WTC11 (cell line): ENCODE data around the gene UBR4. TPM values are rescaled to one million over a fixed set of nuclear protein-coding genes. Genes with fewer than 3 reads are reported as not detected.

Source experiments
- ATAC-seq: fragments of 200-7000 bp; cut with Tn5 transposase; 2 replicates; pipeline ENCODE4 v1.10.0; 2021; ENCODE audit warnings: mild to moderate bottlenecking, moderate library complexity
- CTCF ChIA-PET: fragments of 300-600 bp; sonication (Branson Sonifier 250); formaldehyde crosslinking; loops from one replicate; lab custom pipeline; 2021; ENCODE audit warnings: antibody characterized with exemption; lab: Charles Lee
- POLR2A ChIA-PET: fragments of 350-600 bp; sonication (Branson Sonifier 250); formaldehyde crosslinking; loops from one replicate; lab custom pipeline; 2021; ENCODE audit warnings: antibody characterized with exemption; lab: Charles Lee
- DNase-seq: peaks from one replicate; pipeline ENCODE4 v3.0.0; 2021; ENCODE audit warnings: low spot score
- H3K27ac Mint-ChIP-seq: 2 replicates; pipeline ENCODE4 v1.8.0; 2021; ENCODE audit warnings: mixed read lengths
- H3K27me3 Mint-ChIP-seq: 2 replicates; pipeline ENCODE4 v1.8.0; 2021; ENCODE audit warnings: low read depth, mild to moderate bottlenecking, moderate library complexity, mixed read lengths
- H3K36me3 Mint-ChIP-seq: 2 replicates; pipeline ENCODE4 v1.8.0; 2021; ENCODE audit warnings: mixed read lengths
- H3K4me1 Mint-ChIP-seq: 2 replicates; pipeline ENCODE4 v1.8.0; 2022; ENCODE audit warnings: mixed read lengths
- H3K4me3 Mint-ChIP-seq: 2 replicates; pipeline ENCODE4 v1.8.0; 2021; ENCODE audit warnings: mild to moderate bottlenecking, moderate library complexity, mixed read lengths
- H3K9me3 Mint-ChIP-seq: 2 replicates; pipeline ENCODE4 v1.8.0; 2021; ENCODE audit warnings: mixed read lengths
- EMX1 ChIP-seq: fragments of 250-450 bp; sonication (Bioruptor Pico); IDR thresholded peaks from 2 replicates; pipeline ENCODE4 v1.8.0; 2021; ENCODE audit warnings: mild to moderate bottlenecking
- ESRRA ChIP-seq: sonication (generic); formaldehyde crosslinking; IDR thresholded peaks from 2 replicates; pipeline ENCODE4 v1.8.1; 2022; ENCODE audit warnings: mild to moderate bottlenecking, missing genetic modification reagents, borderline replicate concordance
- ETV6 ChIP-seq: sonication (generic); formaldehyde crosslinking; IDR thresholded peaks from 2 replicates; pipeline ENCODE4 v1.8.1; 2022; ENCODE audit warnings: mild to moderate bottlenecking, missing genetic modification reagents
- GABPB1 ChIP-seq: sonication (generic); formaldehyde crosslinking; IDR thresholded peaks from 2 replicates; pipeline ENCODE4 v1.8.1; 2023; ENCODE audit warnings: mild to moderate bottlenecking, missing genetic modification reagents
- GTF2I ChIP-seq: fragments of 250-450 bp; sonication (Bioruptor Pico); conservative IDR thresholded peaks from 2 replicates; pipeline ENCODE4 v1.4.0; 2021; ENCODE audit warnings: mild to moderate bottlenecking
- IRF2 ChIP-seq: sonication (generic); formaldehyde crosslinking; IDR thresholded peaks from 2 replicates; pipeline ENCODE4 v1.8.0; 2022; ENCODE audit warnings: low read depth, missing genetic modification reagents, borderline replicate concordance
- JAZF1 ChIP-seq: fragments of 250-450 bp; sonication (Bioruptor Pico); IDR thresholded peaks from 2 replicates; pipeline ENCODE4 v1.9.0; 2021; ENCODE audit warnings: moderate library complexity, mild to moderate bottlenecking, inconsistent platforms
- NR2C2 ChIP-seq: sonication (generic); formaldehyde crosslinking; IDR thresholded peaks from 2 replicates; pipeline ENCODE4 v1.8.0; 2022; ENCODE audit warnings: mild to moderate bottlenecking, missing genetic modification reagents
- STAT6 ChIP-seq: sonication (generic); formaldehyde crosslinking; conservative IDR thresholded peaks from 2 replicates; pipeline ENCODE4 v1.8.1; 2023; ENCODE audit warnings: mild to moderate bottlenecking, low read depth, missing genetic modification reagents, moderate library complexity
- TEAD1 ChIP-seq: sonication (generic); formaldehyde crosslinking; IDR thresholded peaks from 2 replicates; pipeline ENCODE4 v1.8.0; 2022; ENCODE audit warnings: mild to moderate bottlenecking, missing genetic modification reagents
- ZNF121 ChIP-seq: sonication (generic); formaldehyde crosslinking; IDR thresholded peaks from 2 replicates; pipeline ENCODE4 v1.8.0; 2023; ENCODE audit warnings: missing genetic modification reagents
- ZNF263 ChIP-seq: sonication (generic); formaldehyde crosslinking; IDR thresholded peaks from 2 replicates; pipeline ENCODE4 v1.8.1; 2022; ENCODE audit warnings: low read depth, mild to moderate bottlenecking, moderate library complexity, missing genetic modification reagents
- ZNF317 ChIP-seq: sonication (generic); formaldehyde crosslinking; IDR thresholded peaks from 2 replicates; pipeline ENCODE4 v1.8.1; 2023; ENCODE audit warnings: low read depth, mild to moderate bottlenecking, moderate library complexity, missing genetic modification reagents, borderline replicate concordance
- ZNF396 ChIP-seq: fragments of 250-450 bp; sonication (Bioruptor Pico); IDR thresholded peaks from 2 replicates; pipeline ENCODE4 v1.8.0; 2021; ENCODE audit warnings: mild to moderate bottlenecking, moderate library complexity, borderline replicate concordance
- total RNA-seq: library from RNA; stranded (reverse); gene quantifications from 3 replicates; pipeline ENCODE4 v1.2.3, GENCODE V29; 2021
- TF ChIP-seq, protein P1 (sequence below): sonication (generic); formaldehyde crosslinking; IDR thresholded peaks from 2 replicates; pipeline ENCODE4 v1.8.1; 2022; ENCODE audit warnings: low read depth, missing genetic modification reagents, borderline replicate concordance
- TF ChIP-seq, protein P2 (sequence below): sonication (generic); formaldehyde crosslinking; IDR thresholded peaks from 2 replicates; pipeline ENCODE4 v1.8.0; 2023; ENCODE audit warnings: missing genetic modification reagents, mild to moderate bottlenecking, borderline replicate concordance
- TF ChIP-seq, protein P3 (sequence below): sonication (generic); formaldehyde crosslinking; IDR thresholded peaks from 2 replicates; pipeline ENCODE4 v1.8.0; 2022; ENCODE audit warnings: mild to moderate bottlenecking, missing genetic modification reagents

Gene UBR4
- total RNA-seq, 1 experiment from 2014 or later: 179 TPM

- TF ChIP-seq STAT6 (CRISPR knock-in tag): no peak
- no peak for TF ChIP-seq EMX1
Observed at GRCh38 chr1:19032413-19032695, 177.7 kb downstream of the UBR4 start (continued).

DNA sequence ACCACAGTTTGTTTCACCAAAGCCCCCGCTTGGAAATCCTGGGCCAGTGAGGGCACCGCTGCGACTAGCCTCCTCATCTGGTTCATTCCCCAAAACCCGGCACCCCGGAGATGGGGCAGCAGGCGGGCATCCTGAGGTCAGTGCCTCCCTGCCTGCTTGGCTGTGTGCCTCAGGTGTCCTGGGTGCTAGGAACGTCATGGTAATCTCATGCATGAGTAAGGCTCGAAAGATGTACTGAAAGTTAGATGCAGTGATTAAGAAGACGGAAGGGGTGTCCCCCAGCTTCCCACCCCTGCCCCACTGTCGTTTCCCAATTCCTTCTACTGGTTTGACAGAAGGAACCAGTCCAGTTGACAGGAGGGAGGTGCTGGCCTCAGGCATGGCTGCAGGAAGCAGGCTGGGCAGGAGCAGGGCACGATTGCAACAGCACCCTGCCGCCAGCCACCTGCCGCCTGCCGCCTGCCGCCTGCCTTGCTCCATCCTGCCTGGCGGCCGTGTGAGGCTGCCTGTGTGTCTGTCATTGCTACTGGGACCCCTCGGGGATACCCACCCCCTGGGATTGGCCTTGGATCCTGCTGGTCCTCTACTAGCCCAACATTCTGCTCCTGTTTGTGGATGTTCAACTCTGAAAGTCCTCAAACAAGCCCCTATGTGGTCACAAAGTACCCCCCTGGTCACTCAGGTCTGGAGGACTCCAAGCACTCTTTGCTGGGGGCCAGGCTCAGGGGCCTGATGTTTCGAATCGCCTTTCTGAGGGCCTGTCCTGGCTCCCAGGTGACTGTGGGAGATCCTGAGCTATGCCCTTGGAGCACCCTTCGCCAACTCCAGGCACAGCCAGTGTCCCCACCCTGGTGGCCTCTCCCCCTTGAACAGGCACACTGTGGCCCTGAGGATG is 180.6 kb downstream of the UBR4 start:
- H3K4me3 Mint-ChIP-seq: no peak overlapping the region
- no peak for ATAC-seq
- CTCF ChIA-PET: no interaction called here

DNA sequence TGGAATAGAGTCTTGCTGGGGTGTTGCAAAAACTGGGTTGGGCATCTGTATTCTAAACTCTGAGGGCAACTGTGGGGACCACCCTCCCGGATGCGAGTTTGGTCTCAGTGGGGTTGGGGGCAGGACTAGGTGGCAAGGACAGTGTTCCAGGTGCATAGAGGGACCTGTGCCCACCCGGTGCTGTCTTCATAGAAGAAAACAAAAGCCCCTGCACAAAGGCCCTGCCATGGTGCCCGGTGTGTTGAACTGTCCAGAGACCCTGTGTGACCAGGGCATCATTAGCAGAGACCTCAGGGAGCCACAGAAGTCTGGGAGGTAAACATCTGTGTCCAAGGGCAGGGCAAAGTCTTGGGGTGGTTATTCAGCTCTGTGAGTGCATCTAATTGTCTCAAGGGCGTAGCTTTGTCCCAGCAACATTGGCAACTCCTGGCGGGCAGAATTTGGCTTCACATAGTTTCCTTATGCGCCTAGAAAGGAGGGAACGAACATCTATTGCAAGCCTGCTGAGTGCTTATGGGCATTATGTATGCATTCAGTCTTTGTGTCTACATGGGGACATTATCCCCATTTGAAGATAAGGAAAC is 181.4 kb downstream of the UBR4 start:
- Mint-ChIP-seq H3K9me3 (no peaks in the 10 kb centered on the region; the same call in 1 of the 2 replicates), H3K27ac (no peak overlapping the region)
- TF ChIP-seq IRF2 (CRISPR knock-in tag) (no peak), ETV6 (CRISPR knock-in tag) (no peak), JAZF1 (CRISPR knock-in tag) (no peak), ZNF263 (CRISPR knock-in tag) (no peak), GTF2I (no peak), TEAD1 (CRISPR knock-in tag) (no peak), ZNF317 (CRISPR knock-in tag) (no peak), ESRRA (CRISPR knock-in tag) (no peak), NR2C2 (no peak), ZNF396 (CRISPR knock-in tag) (no peak)
- TF ChIP-seq, protein P1, sequence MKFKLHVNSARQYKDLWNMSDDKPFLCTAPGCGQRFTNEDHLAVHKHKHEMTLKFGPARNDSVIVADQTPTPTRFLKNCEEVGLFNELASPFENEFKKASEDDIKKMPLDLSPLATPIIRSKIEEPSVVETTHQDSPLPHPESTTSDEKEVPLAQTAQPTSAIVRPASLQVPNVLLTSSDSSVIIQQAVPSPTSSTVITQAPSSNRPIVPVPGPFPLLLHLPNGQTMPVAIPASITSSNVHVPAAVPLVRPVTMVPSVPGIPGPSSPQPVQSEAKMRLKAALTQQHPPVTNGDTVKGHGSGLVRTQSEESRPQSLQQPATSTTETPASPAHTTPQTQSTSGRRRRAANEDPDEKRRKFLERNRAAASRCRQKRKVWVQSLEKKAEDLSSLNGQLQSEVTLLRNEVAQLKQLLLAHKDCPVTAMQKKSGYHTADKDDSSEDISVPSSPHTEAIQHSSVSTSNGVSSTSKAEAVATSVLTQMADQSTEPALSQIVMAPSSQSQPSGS: no peak
- TF ChIP-seq, protein P2, sequence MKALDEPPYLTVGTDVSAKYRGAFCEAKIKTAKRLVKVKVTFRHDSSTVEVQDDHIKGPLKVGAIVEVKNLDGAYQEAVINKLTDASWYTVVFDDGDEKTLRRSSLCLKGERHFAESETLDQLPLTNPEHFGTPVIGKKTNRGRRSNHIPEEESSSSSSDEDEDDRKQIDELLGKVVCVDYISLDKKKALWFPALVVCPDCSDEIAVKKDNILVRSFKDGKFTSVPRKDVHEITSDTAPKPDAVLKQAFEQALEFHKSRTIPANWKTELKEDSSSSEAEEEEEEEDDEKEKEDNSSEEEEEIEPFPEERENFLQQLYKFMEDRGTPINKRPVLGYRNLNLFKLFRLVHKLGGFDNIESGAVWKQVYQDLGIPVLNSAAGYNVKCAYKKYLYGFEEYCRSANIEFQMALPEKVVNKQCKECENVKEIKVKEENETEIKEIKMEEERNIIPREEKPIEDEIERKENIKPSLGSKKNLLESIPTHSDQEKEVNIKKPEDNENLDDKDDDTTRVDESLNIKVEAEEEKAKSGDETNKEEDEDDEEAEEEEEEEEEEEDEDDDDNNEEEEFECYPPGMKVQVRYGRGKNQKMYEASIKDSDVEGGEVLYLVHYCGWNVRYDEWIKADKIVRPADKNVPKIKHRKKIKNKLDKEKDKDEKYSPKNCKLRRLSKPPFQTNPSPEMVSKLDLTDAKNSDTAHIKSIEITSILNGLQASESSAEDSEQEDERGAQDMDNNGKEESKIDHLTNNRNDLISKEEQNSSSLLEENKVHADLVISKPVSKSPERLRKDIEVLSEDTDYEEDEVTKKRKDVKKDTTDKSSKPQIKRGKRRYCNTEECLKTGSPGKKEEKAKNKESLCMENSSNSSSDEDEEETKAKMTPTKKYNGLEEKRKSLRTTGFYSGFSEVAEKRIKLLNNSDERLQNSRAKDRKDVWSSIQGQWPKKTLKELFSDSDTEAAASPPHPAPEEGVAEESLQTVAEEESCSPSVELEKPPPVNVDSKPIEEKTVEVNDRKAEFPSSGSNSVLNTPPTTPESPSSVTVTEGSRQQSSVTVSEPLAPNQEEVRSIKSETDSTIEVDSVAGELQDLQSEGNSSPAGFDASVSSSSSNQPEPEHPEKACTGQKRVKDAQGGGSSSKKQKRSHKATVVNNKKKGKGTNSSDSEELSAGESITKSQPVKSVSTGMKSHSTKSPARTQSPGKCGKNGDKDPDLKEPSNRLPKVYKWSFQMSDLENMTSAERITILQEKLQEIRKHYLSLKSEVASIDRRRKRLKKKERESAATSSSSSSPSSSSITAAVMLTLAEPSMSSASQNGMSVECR: no peak
- TF ChIP-seq, protein P3, sequence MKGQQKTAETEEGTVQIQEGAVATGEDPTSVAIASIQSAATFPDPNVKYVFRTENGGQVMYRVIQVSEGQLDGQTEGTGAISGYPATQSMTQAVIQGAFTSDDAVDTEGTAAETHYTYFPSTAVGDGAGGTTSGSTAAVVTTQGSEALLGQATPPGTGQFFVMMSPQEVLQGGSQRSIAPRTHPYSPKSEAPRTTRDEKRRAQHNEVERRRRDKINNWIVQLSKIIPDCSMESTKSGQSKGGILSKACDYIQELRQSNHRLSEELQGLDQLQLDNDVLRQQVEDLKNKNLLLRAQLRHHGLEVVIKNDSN (CRISPR knock-in tag): no peak
- TF ChIP-seq, all 79 proteins: peak for 0
- DNase-seq: peak; percentile 3
- H3K4me3 Mint-ChIP-seq: no peak overlapping the region
- H3K4me1 Mint-ChIP-seq: peaks cover 5% of the 10 kb centered on the region
- no peak for ATAC-seq
- no peaks in the 10 kb centered on the region for H3K27me3 Mint-ChIP-seq
- CTCF ChIA-PET: interaction anchor here (1.2 to 1.3 kb wide), 2 partner anchors 19 to 122 kb away, joined by 4 to 7 read pairs; no protein-coding TSS in a partner anchor
- POLR2A ChIA-PET: no interaction called here
- H3K36me3 Mint-ChIP-seq: no peaks in the 10 kb centered on the region

More for the DNA sequence above, 180.6 kb downstream of the UBR4 start:
- Mint-ChIP-seq H3K27me3 (no peaks in the 10 kb centered on the region), H3K9me3 (no peaks in the 10 kb centered on the region), H3K36me3 (no peaks in the 10 kb centered on the region), H3K4me1 (peaks cover 5% of the 10 kb centered on the region), H3K27ac (no peak overlapping the region)
- POLR2A ChIA-PET: no interaction called here
- DNase-seq: peak; percentile 8
- 0 out of 2 replicates have a peak, but pooled peaks have one; percentile 20 for TF ChIP-seq GABPB1 (CRISPR knock-in tag)
- no peak for TF ChIP-seq ZNF121 (CRISPR knock-in tag)
